ENCODE measurements around the gene CADPS2.
"Not testable (repeated sequence)": the region's sequence is repeated elsewhere in the genome, so short reads cannot be mapped to it uniquely, and the experiment has no call there.

Gene CADPS2

DNA sequence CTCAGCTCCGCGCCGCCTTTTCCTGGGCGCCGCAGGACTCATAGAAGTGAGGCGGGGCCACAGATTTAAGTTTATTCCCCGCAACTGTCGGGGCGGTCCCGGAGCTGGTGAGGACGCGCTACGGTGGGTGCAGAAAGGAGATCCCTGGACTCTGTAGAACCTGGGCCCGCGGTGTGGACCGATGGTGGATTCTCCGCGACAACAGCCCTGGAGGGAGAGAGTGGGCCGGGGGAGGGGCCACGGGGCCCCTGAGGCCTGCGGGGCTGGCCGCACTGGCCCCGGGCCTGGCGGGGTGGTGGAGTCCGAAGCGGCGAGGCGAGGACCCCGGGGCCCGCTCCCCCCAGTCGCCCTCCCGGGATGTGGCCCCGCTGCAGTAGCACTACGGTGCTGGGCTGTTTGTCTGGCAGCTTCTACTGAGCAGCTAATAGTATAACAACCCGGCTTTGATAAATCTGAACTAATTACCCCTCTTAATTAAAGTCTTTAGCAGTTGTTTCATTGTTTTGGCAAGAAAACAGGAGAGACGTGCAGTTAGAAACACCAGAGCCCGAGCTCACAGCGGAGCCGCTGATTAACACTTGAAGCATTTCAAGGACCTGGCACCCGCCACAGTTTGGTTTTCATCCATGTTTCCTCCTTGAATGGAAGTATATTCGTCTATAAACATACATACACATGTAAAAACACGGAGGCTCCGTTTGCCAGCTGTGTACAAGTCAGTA lies 585.9 kb downstream of the CADPS2 start:
- no peak for DNase-seq (ENCODE audit: low read depth, low spot score)
- H3K4me3 ChIP-seq (ENCODE audit: low read length) = no peak overlapping the region

DNA sequence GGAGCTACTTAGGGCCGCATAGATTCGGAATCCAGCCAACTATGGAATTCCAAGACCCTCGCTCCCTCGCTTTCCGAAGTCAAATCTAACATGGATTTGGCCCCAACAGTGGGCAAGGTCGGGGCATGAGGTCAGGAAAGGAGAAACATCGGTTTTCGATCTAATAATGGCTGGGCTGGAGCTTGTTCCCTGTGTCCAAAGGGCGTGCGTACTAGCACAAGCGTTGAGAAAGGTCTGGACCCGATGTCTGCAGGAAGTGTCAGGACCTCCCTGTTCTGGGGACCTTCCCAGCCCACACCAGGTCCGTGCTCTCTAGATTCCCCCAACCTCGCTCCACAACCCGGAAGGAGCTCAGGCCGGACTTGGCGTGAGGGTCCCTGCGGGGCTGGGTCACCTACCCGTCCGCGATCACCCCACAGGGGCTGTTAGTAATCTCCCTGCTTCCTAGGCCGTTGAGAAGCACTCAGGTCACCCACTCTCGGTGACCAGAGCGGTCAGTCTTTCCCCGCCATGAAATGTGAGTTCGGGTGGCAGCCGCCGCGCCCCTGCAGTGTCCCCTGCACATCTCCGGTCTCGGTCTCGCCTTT lies 586.5 kb downstream of the CADPS2 start:
- no peak for DNase-seq (ENCODE audit: low read depth, low spot score)
- no peak overlapping the region for H3K4me3 ChIP-seq (ENCODE audit: low read length)

DNA sequence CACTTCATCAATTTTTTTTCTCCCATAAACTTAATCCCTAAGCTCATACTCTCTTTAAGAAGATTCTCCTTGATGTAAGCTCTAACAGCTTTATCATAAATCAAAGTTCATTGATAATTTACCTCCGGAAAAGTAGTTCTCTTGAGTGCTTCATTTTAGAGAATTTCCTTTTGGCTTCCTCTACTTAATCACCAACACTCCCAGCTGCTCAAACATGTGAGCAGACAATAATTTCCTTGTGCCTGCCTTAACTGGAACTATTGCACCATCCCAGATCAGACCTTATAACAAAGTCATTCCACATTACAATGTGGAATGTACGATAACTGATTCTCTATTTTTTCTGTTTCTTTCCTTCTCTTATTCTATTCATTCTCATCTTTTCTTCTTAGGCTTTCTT lies 587.6 kb downstream of the CADPS2 start:
- H3K4me3 ChIP-seq (ENCODE audit: low read length) = no peak overlapping the region
- DNase-seq (ENCODE audit: low read depth, low spot score) = no peak

DNA sequence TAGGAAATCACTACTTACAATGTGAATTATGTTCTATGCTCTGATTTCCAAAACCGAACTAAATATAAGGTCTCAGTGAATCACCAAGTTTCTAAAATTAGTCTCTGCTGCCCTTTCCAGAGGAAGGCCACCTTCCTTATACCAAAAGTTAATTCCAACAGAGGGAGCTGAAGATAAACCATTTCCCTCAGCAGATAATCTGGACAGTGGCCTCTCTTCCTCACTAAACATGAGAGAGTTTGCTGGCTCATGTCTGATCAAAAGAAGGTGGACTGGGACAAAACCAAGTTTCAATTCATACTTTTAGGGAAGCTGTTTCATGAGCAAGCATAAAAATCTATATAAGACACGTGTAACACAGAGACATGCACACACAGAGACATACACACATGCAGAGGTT lies 588.1 kb downstream of the CADPS2 start:
- no peak for DNase-seq (ENCODE audit: low read depth, low spot score)
- no peak overlapping the region for H3K4me3 ChIP-seq (ENCODE audit: low read length)

DNA sequence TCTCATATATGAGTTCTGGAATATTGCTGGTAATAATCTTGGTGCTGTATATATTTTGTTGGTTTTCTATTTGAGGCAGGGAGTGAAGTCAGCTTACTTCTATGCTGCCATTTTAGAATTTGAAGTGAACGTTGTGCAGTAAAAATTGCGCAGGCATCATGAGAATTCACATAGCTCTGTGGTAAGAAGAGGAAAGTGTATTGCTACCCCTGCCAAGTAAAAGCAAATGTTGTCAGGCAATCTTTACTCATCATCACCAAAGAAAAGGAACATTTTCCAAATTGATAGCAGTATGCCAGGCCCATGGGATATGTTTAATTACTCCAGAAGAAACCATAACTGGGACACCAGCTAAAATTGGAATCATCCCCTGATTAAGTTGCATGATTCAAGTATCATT lies 595.1 kb downstream of the CADPS2 start:
- no peak for DNase-seq (ENCODE audit: low read depth, low spot score)
- H3K4me3 ChIP-seq (ENCODE audit: low read length) = no peak overlapping the region

DNA sequence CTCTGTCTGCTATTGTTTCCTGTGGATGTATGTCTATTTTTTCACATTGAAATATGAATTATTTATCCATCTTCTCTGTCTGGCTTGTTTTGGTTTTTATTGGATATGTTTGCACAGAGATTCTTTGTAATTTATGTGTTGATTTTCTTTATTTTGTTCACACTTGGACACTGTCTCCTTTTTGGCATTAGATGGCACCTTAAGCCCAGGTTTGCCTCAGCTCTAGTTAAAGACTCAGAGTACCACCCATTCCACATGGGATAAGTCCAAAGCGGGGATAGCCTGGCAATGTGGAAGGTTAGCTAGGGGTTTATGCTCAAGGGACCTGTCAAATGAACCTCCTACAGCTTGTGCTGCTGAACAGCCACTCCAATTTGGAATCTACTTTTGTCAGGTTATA lies 595.8 kb downstream of the CADPS2 start:
- H3K4me3 ChIP-seq (ENCODE audit: low read length) = no peak overlapping the region

DNA sequence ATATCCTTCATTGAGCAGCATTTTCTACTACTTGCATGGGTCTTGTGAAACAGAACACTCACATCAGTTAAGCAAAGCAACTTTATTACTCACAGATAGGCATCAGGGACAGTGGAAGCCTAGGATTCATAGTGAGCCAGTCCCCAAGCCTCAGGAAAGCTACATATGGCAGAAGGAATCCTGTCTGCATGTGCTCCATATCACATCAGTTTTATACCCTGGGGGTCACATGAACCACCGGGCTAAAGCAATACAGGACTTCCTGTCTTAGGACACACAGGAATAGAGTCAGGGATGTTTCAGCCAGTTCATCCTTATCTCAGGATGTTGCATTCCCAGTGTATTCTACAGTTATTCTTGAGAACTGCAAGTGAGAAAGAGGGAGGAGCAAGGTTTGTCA lies 596.8 kb downstream of the CADPS2 start:
- H3K4me3 ChIP-seq (ENCODE audit: low read length) = no peak overlapping the region
- no peak for DNase-seq (ENCODE audit: low read depth, low spot score)

More for the DNA sequence above, 595.8 kb downstream of the CADPS2 start:
- DNase-seq (ENCODE audit: low read depth, low spot score) = no peak

DNA sequence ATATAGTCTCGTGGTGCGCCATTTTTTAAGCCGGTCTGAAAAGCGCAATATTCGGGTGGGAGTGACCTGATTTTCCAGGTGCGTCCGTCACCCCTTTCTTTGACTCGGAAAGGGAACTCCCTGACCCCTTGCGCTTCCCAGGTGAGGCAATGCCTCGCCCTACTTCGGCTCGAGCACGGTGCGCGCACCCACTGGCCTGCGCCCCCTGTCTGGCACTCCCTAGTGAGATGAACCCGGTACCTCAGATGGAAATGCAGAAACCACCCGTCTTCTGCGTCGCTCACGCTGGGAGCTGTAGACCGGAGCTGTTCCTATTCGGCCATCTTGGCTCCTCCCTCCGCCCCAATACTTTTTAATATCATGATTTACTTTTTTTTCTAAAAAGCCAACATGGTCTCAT lies 601.7 kb downstream of the CADPS2 start:
- not testable (repeated sequence) for DNase-seq (ENCODE audit: low read depth, low spot score); H3K4me3 ChIP-seq (ENCODE audit: low read length)

DNA sequence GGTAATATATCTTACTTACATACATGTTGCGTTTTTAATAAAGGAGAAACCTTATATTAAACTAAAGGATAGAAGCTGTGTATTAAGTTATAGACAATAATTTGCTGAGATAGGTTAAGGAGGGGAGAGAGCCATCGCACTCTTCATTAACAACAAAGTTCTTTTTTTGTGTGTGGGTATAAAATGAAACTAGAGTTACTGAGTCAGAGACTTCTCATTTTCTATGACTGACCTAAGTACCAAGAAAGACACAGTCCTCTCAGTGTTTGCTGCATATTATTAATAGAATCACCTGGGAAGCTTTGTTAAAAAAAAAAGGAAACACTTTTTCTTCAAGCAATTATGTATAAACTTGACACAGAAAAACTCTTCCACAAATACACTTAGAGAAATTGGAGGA lies 613.1 kb downstream of the CADPS2 start:
- no peak overlapping the region for H3K4me3 ChIP-seq (ENCODE audit: low read length)
- no peak for DNase-seq (ENCODE audit: low read depth, low spot score)

DNA sequence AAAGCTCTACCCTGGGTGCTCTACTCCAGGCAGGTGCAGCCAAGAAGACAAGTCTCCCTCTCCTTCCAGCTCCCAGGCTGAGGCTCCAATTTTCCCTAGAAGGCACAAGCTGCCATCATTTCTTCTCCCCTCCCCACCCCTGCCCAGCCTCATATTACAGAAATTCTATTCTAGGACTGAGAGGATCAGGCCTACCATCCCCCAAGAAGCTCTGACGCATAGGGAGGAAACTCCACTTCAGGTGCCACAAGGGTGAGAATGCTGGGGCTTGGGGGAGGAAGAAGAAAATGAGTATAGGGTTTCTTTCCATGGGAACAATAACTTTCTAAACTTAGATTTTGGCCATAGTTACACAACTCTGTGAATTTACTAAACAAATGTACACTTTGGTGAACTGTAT lies 617.0 kb downstream of the CADPS2 start:
- H3K4me3 ChIP-seq (ENCODE audit: low read length) = no peak overlapping the region
- no peak for DNase-seq (ENCODE audit: low read depth, low spot score)

Data from Jurkat, Clone E6-1 (cell line).